Measurements from ENCODE around the gene SORCS3.

DNA sequence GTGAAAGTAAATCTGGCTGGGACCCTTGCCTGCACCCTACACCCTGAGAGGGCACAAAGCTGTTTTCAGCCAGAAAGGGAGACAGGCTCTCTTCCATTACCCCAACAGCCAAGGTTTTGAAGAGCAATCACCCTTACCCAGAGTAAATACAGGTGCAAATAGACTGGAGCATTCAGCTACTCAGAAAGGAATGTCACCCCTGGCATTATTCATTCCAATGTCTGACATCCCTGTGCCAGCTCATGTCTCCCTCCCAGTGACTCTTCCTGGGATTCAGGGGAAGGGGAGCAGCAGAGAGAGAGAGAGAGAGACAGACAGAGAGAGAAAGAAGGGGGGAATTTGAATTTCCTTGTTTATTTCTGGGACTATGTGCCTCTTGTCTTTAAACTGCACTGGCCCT lies 611.8 kb downstream of the SORCS3 start:
- TF ChIP-seq EZH2phosphoT487 (IDR thresholded peaks at IDR 0.05; ENCODE audit: low read length) (no peak), CTCF (IDR thresholded peaks at IDR 0.05; ENCODE audit: low read length) (no peak), EZH2 (optimal IDR thresholded peaks at IDR 0.05; ENCODE audit: low read depth, low read length) (no peak)

Measured in MM.1S (cell line).